CD4-positive, alpha-beta memory T cell (primary cell): ENCODE measurements around the gene FGFBP2. TPM values are rescaled to one million over a fixed set of nuclear protein-coding genes. Genes with fewer than 3 reads are reported as not detected.

ENCODE experiments used
- CTCF ChIA-PET: fragments of 350-600 bp; sonication (Branson Sonifier 250); formaldehyde crosslinking; loops from one replicate; lab custom pipeline; 2021; ENCODE audit warnings: inconsistent platforms; ENCODE audit not compliant: partially characterized antibody; lab: Charles Lee
- POLR2A ChIA-PET: fragments of 350-600 bp; sonication (Branson Sonifier 250); formaldehyde crosslinking; loops from one replicate; lab custom pipeline; 2021; ENCODE audit not compliant: partially characterized antibody; lab: Charles Lee
- DNase-seq, 5 donors: peaks; one replicate each; pipeline versions ENCODE4 v3.0.0 to v3.0.0-alpha.2; 2020 to 2022; ENCODE audit warnings: mixed read lengths in 1 of 5
- H3K27ac ChIP-seq: one replicate; pipeline ENCODE4 v1.7.0; 2013; ENCODE audit warnings: low read depth, low read length
- H3K27me3 ChIP-seq: 2 replicates; pipeline ENCODE4 v1.7.0; 2013; ENCODE audit warnings: mild to moderate bottlenecking, low read length, moderate library complexity; ENCODE audit not compliant: insufficient read depth
- H3K36me3 ChIP-seq: 2 replicates; pipeline ENCODE4 v1.7.0; 2013; ENCODE audit warnings: mild to moderate bottlenecking, low read length, moderate library complexity; ENCODE audit not compliant: insufficient read depth
- H3K4me1 ChIP-seq: 2 replicates; pipeline ENCODE4 v1.7.0; 2013; ENCODE audit warnings: mild to moderate bottlenecking, low read length, moderate library complexity; ENCODE audit not compliant: insufficient read depth
- H3K4me3 ChIP-seq, 2 donors: one replicate each; pipeline ENCODE4 v1.7.0; 2013; ENCODE audit warnings: low read length in 2 of 2, mild to moderate bottlenecking in 1 of 2
- H3K9me3 ChIP-seq, 2 donors: one replicate each; pipeline ENCODE4 v1.7.0; 2013; ENCODE audit warnings: low read length in 2 of 2, control low read depth in 1 of 2; ENCODE audit not compliant: control insufficient read depth in 1 of 2
- H3K27ac Mint-ChIP-seq, 7 donors: one replicate each; pipeline ENCODE4 v1.8.0; 2020 to 2021; ENCODE audit warnings: mixed read lengths in 7 of 7, mild to moderate bottlenecking in 6 of 7, inconsistent platforms in 3 of 7, moderate library complexity in 3 of 7
- H3K27me3 Mint-ChIP-seq, 2 donors: one replicate each; pipeline ENCODE4 v1.8.0; 2020 to 2021; ENCODE audit warnings: mixed read lengths in 2 of 2
- H3K36me3 Mint-ChIP-seq, 2 donors: one replicate each; pipeline ENCODE4 v1.8.0; 2020 to 2021; ENCODE audit warnings: mixed read lengths in 2 of 2, inconsistent platforms in 1 of 2, mild to moderate bottlenecking in 1 of 2
- H3K4me1 Mint-ChIP-seq, 4 donors: one replicate each; pipeline ENCODE4 v1.8.0; 2020 to 2021; ENCODE audit warnings: mixed read lengths in 4 of 4, mild to moderate bottlenecking in 1 of 4
- H3K4me3 Mint-ChIP-seq, 8 donors: one replicate each; pipeline ENCODE4 v1.8.0; 2020 to 2021; ENCODE audit warnings: mixed read lengths in 8 of 8, mild to moderate bottlenecking in 7 of 8, moderate library complexity in 6 of 8, inconsistent platforms in 3 of 8
- H3K9me3 Mint-ChIP-seq, 8 donors: one replicate each; pipeline ENCODE4 v1.8.0; 2020 to 2021; ENCODE audit warnings: mixed read lengths in 8 of 8, mild to moderate bottlenecking in 5 of 8, inconsistent platforms in 3 of 8, moderate library complexity in 1 of 8
- intact Hi-C: fragments of 100-400 bp; cut with micrococcal nuclease; formaldehyde crosslinking; loops from one replicate; pipeline ENCODE4 v1.15.1; 2023
- polyA plus RNA-seq, 2 donors: library from polyadenylated mRNA; unstranded; fragments of 300-500 nt; fragmentation: Illumina TruSeq; gene quantifications; one replicate each; pipeline ENCODE4 v1.2.3, GENCODE V29; 2021
- total RNA-seq, 2 experiments: library from RNA; stranded (reverse); gene quantifications; one replicate each; pipeline ENCODE4 v1.2.3, GENCODE V29; 2021

FGFBP2 gene
- total and polyA plus RNA-seq, 4 experiments from 2014 or later = 0.22 to 0.38 TPM; not detected in 2

DNA sequence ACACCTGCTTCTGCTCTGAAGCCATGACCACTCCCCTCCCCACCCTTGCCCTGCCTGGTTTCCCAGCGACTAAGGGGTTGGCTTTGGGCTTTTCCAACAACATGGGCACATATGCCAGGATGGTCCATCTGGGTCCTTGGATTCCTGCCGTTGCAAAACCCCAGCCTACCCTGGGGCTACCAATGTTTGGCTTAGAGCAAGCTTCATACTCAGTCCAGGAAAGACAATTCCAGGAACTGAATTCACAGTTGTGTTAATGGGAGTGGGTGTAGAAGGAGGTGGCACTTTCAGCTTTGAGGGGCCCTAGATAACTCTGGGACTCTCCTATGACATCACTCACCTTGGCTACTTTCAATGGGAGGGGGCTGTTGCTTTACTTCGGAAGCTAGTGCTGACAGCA lies 33.4 kb downstream of the FGFBP2 start:
- no peak for DNase-seq
- intact Hi-C loops = no loop called here
- Mint-ChIP-seq H3K9me3 (no peaks in the 10 kb centered on the region), H3K4me3 (no peak overlapping the region), H3K4me1 (no peaks in the 10 kb centered on the region), H3K27ac (no peak overlapping the region), H3K36me3 (no peaks in the 10 kb centered on the region), H3K27me3 (peaks cover 16 to 17% of the 10 kb centered on the region in 2 donors)
- POLR2A ChIA-PET = no interaction called here
- H3K36me3 ChIP-seq = no peaks in the 10 kb centered on the region
- CTCF ChIA-PET = no interaction called here
- H3K27ac ChIP-seq = no peak overlapping the region
- no peak overlapping the region for H3K4me3 ChIP-seq
- no peaks in the 10 kb centered on the region for H3K4me1 ChIP-seq
- H3K27me3 ChIP-seq = peaks cover 3% of the 10 kb centered on the region
- no peaks in the 10 kb centered on the region for H3K9me3 ChIP-seq

DNA sequence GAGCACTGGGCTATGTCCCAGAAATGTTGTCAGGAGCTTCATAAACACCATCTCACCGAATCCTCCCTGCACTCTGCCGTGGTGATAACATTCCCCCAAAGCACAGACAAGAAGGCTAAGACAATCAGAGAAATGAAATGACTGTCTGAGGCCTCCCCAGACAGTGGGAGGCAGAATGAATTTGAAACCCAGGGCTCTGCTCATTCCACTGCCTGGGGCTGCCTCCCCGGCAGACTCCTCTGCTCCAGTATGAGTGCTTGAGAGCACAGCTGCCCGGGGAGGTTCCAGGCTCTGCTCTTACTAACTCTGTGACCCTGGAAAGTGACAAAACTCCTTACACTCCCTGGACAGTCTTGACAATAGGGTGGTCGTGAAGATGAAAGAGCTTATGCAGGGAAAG lies 34.1 kb downstream of the FGFBP2 start:
- Histone ChIP-seq H3K4me1 (no peaks in the 10 kb centered on the region), H3K9me3 (no peaks in the 10 kb centered on the region), H3K4me3 (no peak overlapping the region), H3K27me3 (peaks cover 3% of the 10 kb centered on the region), H3K36me3 (no peaks in the 10 kb centered on the region), H3K27ac (no peak overlapping the region)
- Mint-ChIP-seq H3K4me1 (no peaks in the 10 kb centered on the region), H3K27ac (no peak overlapping the region), H3K4me3 (no peak overlapping the region), H3K27me3 (peaks cover 14 to 17% of the 10 kb centered on the region in 2 donors), H3K9me3 (no peaks in the 10 kb centered on the region), H3K36me3 (no peaks in the 10 kb centered on the region)
- ChIA-PET POLR2A (no interaction called here), CTCF (no interaction called here)
- intact Hi-C loops = no loop called here
- DNase-seq = no peak

GRCh38 chr4:15926486-15926885 lies 36.5 kb downstream of the FGFBP2 start:
- H3K36me3 ChIP-seq = no peaks in the 10 kb centered on the region
- Mint-ChIP-seq H3K4me1 (no peaks in the 10 kb centered on the region), H3K27me3 (peaks cover 8 to 13% of the 10 kb centered on the region in 2 donors), H3K36me3 (no peaks in the 10 kb centered on the region), H3K9me3 (no peaks in the 10 kb centered on the region), H3K4me3 (no peak overlapping the region), H3K27ac (no peak overlapping the region)
- no peak for DNase-seq
- intact Hi-C loops = no loop called here
- no peak overlapping the region for H3K27ac ChIP-seq
- no peaks in the 10 kb centered on the region for H3K9me3 ChIP-seq
- no peaks in the 10 kb centered on the region for H3K4me1 ChIP-seq
- peaks cover 3% of the 10 kb centered on the region for H3K27me3 ChIP-seq
- ChIA-PET POLR2A (no interaction called here), CTCF (interaction anchor here (1.6 kb wide), 1 partner anchor 43 kb away, joined by 3 read pairs; no protein-coding TSS in a partner anchor)
- H3K4me3 ChIP-seq = no peak overlapping the region

DNA sequence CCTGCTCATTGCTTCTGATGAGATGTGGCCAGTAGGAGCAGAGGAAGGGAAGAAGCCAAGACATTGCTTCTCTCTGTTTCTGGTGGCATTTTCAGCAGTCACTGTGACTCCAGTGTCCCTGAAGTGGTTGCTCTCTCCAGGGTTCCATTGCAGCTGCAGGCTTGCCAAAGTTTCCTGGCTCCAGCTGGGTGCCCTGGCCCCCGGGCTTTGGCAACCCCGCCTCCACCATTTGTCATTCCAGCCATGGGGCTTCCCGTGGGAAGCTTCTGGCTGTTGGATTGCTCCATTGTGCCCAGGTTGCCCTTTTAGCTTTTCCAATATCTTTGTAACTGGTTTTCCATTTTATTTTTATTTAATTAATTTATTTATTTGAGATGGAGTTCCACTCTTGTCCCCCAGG lies 37.1 kb downstream of the FGFBP2 start:
- Mint-ChIP-seq H3K27ac (no peak overlapping the region), H3K36me3 (no peaks in the 10 kb centered on the region), H3K27me3 (peaks cover 8 to 9% of the 10 kb centered on the region in 2 donors), H3K4me1 (no peaks in the 10 kb centered on the region), H3K4me3 (no peak overlapping the region), H3K9me3 (no peaks in the 10 kb centered on the region)
- Histone ChIP-seq H3K4me1 (no peaks in the 10 kb centered on the region), H3K27me3 (peaks cover 3% of the 10 kb centered on the region), H3K27ac (no peak overlapping the region), H3K4me3 (no peak overlapping the region), H3K9me3 (no peaks in the 10 kb centered on the region), H3K36me3 (no peaks in the 10 kb centered on the region)
- intact Hi-C loops = no loop called here
- DNase-seq = no peak
- ChIA-PET CTCF (interaction anchor here (1.6 kb wide), 1 partner anchor 43 kb away, joined by 3 read pairs; no protein-coding TSS in a partner anchor), POLR2A (no interaction called here)

GRCh38 chr4:15921592-15921932 lies 41.4 kb downstream of the FGFBP2 start:
- DNase-seq = no peak
- Histone ChIP-seq H3K36me3 (no peaks in the 10 kb centered on the region), H3K27ac (no peak overlapping the region), H3K27me3 (no peaks in the 10 kb centered on the region), H3K4me3 (no peak overlapping the region), H3K4me1 (no peaks in the 10 kb centered on the region), H3K9me3 (no peaks in the 10 kb centered on the region)
- Mint-ChIP-seq H3K27me3 (peaks cover 11 to 13% of the 10 kb centered on the region in 2 donors), H3K27ac (no peak overlapping the region), H3K36me3 (no peaks in the 10 kb centered on the region), H3K4me3 (no peak overlapping the region), H3K4me1 (no peaks in the 10 kb centered on the region), H3K9me3 (no peaks in the 10 kb centered on the region)
- intact Hi-C loops = no loop called here
- POLR2A ChIA-PET = no interaction called here
- CTCF ChIA-PET = interaction anchor here (1.6 kb wide), 1 partner anchor 39 kb away, joined by 3 read pairs; no protein-coding TSS in a partner anchor

DNA sequence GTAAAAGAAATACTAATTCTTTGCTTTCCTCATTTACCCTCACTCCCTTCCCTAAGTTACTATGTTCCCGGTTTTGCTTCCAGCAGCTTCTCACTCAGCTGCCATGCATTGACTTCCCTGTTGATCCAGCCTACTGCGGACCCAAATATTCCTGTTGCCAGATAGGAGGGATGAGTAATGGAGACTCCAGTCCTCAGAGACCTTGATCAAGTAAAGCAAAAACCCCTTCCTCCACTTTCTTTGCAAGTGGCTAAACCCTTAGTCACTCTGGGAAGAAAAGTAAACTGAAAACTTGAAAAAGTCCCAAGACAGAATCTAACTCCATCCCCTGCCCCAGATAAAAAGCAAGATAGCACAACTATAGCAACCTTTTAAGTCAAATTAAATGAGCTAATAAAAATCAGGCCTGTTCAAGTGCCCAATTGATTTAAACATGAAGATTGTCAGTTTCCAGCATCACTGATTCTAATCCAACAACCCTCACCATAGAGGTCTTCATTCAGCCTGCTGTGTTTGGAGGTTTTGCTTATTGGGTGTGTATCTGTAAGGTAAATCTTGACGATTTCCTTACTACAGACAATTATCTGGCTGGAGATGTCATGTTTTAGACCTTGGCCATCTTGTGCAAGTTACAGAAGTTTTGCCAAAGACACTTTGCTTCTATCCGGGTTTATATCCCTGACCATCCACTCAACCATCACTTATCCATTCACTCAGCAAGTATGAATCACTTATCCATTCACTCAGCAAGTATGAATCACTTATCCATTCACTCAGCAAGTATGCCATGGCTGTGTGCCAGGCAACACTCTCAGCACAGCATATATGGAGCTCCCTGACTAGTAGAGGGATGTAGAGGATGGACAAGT lies 42.0 kb downstream of the FGFBP2 start:
- no peak overlapping the region for H3K4me3 Mint-ChIP-seq
- H3K4me1 Mint-ChIP-seq = no peaks in the 10 kb centered on the region
- peaks cover 11 to 13% of the 10 kb centered on the region in 2 donors for H3K27me3 Mint-ChIP-seq
- no peaks in the 10 kb centered on the region for H3K36me3 Mint-ChIP-seq
- H3K9me3 Mint-ChIP-seq = peaks cover 0 to 3% (median under 1%) of the 10 kb centered on the region in 8 donors
- ChIA-PET CTCF (interaction anchor here (1.6 kb wide), 1 partner anchor 38 kb away, joined by 3 read pairs; no protein-coding TSS in a partner anchor), POLR2A (no interaction called here)
- Histone ChIP-seq H3K27me3 (no peaks in the 10 kb centered on the region), H3K27ac (no peak overlapping the region), H3K9me3 (no peaks in the 10 kb centered on the region), H3K4me1 (no peaks in the 10 kb centered on the region), H3K4me3 (no peak overlapping the region), H3K36me3 (no peaks in the 10 kb centered on the region)
- intact Hi-C loops = no loop called here
- no peak for DNase-seq
- H3K27ac Mint-ChIP-seq = no peak overlapping the region

GRCh38 chr4:15918484-15919129 lies 44.4 kb downstream of the FGFBP2 start:
- POLR2A ChIA-PET = no interaction called here
- Histone ChIP-seq H3K27me3 (no peaks in the 10 kb centered on the region), H3K4me3 (no peak overlapping the region), H3K27ac (no peak overlapping the region), H3K9me3 (no peaks in the 10 kb centered on the region), H3K4me1 (no peaks in the 10 kb centered on the region), H3K36me3 (no peaks in the 10 kb centered on the region)
- Mint-ChIP-seq H3K9me3 (peaks cover 0 to 6% (median 2%) of the 10 kb centered on the region in 8 donors), H3K4me3 (no peak overlapping the region), H3K27ac (no peak overlapping the region), H3K27me3 (peaks cover 6 to 9% of the 10 kb centered on the region in 2 donors), H3K4me1 (no peaks in the 10 kb centered on the region), H3K36me3 (no peaks in the 10 kb centered on the region)
- intact Hi-C loops = no loop called here
- CTCF ChIA-PET = no interaction called here
- DNase-seq = no peak
